Measurements from ENCODE around the gene SERGEF.

SERGEF gene

GRCh38 chr11:17813391-17814059 is 199.3 kb downstream of the SERGEF start:
- no peak for TF ChIP-seq CTCF (IDR thresholded peaks at IDR 0.05; ENCODE audit: low read depth, low read length)
- H3K4me3 ChIP-seq (ENCODE audit: low read depth, low read length) = no peak overlapping the region

DNA sequence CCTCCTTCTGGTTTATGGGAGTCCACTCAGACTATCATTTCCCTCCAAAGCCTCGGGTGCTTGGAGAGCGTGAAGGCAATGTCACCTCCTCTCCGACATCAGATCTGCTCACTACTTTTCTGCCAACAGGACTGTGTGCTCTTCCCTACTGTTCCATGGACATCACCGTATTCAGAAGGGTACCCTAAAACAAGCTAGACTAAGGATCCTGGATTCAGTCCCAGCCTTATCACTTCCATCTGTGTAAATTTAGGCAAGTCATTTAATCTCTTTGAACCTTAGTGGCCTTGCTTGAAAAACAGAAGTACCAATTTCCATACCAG is 200.0 kb downstream of the SERGEF start:
- TF ChIP-seq CTCF (IDR thresholded peaks at IDR 0.05; ENCODE audit: low read depth, low read length) = no peak
- H3K4me3 ChIP-seq (ENCODE audit: low read depth, low read length) = no peak overlapping the region

GRCh38 chr11:17812091-17812864 is 200.6 kb downstream of the SERGEF start:
- no peak for TF ChIP-seq CTCF (IDR thresholded peaks at IDR 0.05; ENCODE audit: low read depth, low read length)
- no peak overlapping the region for H3K4me3 ChIP-seq (ENCODE audit: low read depth, low read length)

GRCh38 chr11:17811352-17811751 is 201.5 kb downstream of the SERGEF start:
- H3K4me3 ChIP-seq (ENCODE audit: low read depth, low read length) = no peak overlapping the region
- TF ChIP-seq CTCF (IDR thresholded peaks at IDR 0.05; ENCODE audit: low read depth, low read length) = no peak

DNA sequence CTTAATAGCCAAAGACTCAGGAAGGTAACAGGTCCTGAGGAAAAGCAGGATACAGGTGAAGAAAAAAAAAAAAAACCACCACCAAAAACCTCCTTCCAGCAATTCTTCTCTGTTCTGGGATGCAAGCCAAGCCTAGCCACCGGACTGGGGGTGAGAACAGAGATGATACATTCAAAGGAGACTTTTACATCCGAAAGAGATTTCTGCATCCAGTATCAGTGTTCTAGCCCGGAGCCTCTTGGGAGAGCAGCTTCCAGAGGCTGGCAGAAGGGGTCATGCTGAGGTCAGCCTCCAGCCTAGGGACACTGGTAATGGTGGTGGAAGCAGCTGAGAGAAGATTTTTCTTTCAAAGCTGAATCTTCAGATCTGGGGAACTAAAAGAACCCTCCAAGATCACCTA is 202.1 kb downstream of the SERGEF start:
- no peak for TF ChIP-seq CTCF (IDR thresholded peaks at IDR 0.05; ENCODE audit: low read depth, low read length)
- no peak overlapping the region for H3K4me3 ChIP-seq (ENCODE audit: low read depth, low read length)

DNA sequence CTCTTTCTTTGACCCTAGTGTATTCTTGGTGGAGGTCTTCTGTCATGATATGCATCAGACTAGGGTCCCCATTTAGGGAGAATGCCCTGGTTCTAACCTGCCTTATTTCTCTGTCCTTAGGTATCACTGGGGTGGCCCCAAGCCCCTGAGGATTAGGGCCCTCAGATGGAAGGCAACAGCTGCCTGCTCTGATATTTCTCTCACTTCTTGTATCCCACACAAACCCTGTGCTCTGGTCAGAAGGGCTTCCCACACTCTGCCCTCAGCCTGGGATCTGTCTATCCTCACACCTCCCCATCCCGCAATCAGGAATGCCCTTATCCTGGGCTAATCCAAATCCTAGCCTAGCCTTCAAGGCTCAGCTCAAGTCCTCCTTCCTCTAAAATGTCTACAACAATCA is 202.8 kb downstream of the SERGEF start:
- no peak for TF ChIP-seq CTCF (IDR thresholded peaks at IDR 0.05; ENCODE audit: low read depth, low read length)

GRCh38 chr11:17807034-17807433 is 205.8 kb downstream of the SERGEF start:
- TF ChIP-seq CTCF (IDR thresholded peaks at IDR 0.05; ENCODE audit: low read depth, low read length) = no peak

More for the DNA sequence above, 202.8 kb downstream of the SERGEF start:
- no peak overlapping the region for H3K4me3 ChIP-seq (ENCODE audit: low read depth, low read length)

More at GRCh38 chr11:17807034-17807433, 205.8 kb downstream of the SERGEF start:
- H3K4me3 ChIP-seq (ENCODE audit: low read depth, low read length) = no peak overlapping the region

Data from WI38 (cell line).